Measurements from ENCODE around the gene CERK. TPM values are rescaled to one million over a fixed set of nuclear protein-coding genes. Genes with fewer than 3 reads are reported as not detected.
A peak's percentile ranks its signal among the peaks of the same experiment; 100 is the strongest.

The CERK gene
- total and polyA plus RNA-seq, 2 of the 13 experiments (the other 11 are each of a cell fraction or from before 2014, with no cell fraction given) = 40.3 to 41.9 TPM

GRCh38 chr22:46651316-46651715, 86.7 kb downstream of the CERK start (continued):
- no peak for TF ChIP-seq ZFP82 (CRISPR knock-in tag; IDR thresholded peaks at IDR 0.05; ENCODE audit: borderline replicate concordance)
- no peak for TF ChIP-seq ZNF615 (CRISPR knock-in tag; IDR thresholded peaks at IDR 0.05; ENCODE audit: borderline replicate concordance)
- no peak for TF ChIP-seq ZNF317 (CRISPR knock-in tag; IDR thresholded peaks at IDR 0.05)
- TF ChIP-seq NCOA5 (CRISPR knock-in tag; IDR thresholded peaks at IDR 0.05) = no peak
- 0 out of 2 replicates have a peak, but pooled peaks have one; percentile 7 for TF ChIP-seq HNRNPL (IDR thresholded peaks at IDR 0.05; ENCODE audit: low read depth, low read length)
- TF ChIP-seq RBAK (CRISPR knock-in tag; IDR thresholded peaks at IDR 0.05) = no peak
- TF ChIP-seq MLLT10 (CRISPR knock-in tag; IDR thresholded peaks at IDR 0.05) = no peak
- TF ChIP-seq TBP (CRISPR knock-in tag; IDR thresholded peaks at IDR 0.05) = no peak
- TF ChIP-seq ZNF280B (CRISPR knock-in tag; IDR thresholded peaks at IDR 0.05; ENCODE audit: borderline replicate concordance) = 0 out of 2 replicates have a peak, but pooled peaks have one; percentile 29

GRCh38 chr22:46650078-46650810, 87.8 kb downstream of the CERK start:
- Histone ChIP-seq H3K79me2 (ENCODE audit: insufficient read depth, low read length) (no peaks in the 10 kb centered on the region), H3K4me1 (ENCODE audit: insufficient read depth, low read length) (peaks cover 70% of the 10 kb centered on the region), H3K36me3 (replicated peaks in 1 of 2; ENCODE audit: control insufficient read depth in 1 of 2, insufficient read depth in 2 of 2, low read length in 2 of 2) (0 out of 5 replicates have a peak, but pooled peaks cover 0 to 3% of the 10 kb centered on the region in 2 experiments), H3K27ac (ENCODE audit: extremely low read length, insufficient read depth, low read length) (no peak overlapping the region), H2AFZ (ENCODE audit: low read length) (no peak overlapping the region), H3K9me3 (ENCODE audit: low read length) (no peaks in the 10 kb centered on the region), H3K27me3 (ENCODE audit: control insufficient read depth in 1 of 2, insufficient read depth in 2 of 2, low read length in 2 of 2) (no peaks in the 10 kb centered on the region), H3K4me3 (replicated peaks in 1 of 3; ENCODE audit: insufficient read depth in 1 of 3, low read depth in 2 of 3, low read length in 3 of 3) (no peak overlapping the region), H3K9ac (ENCODE audit: insufficient read depth, low read depth, low read length) (no peak overlapping the region), H3K4me2 (ENCODE audit: low read depth, low read length) (no peak overlapping the region), H4K20me1 (ENCODE audit: insufficient read depth, low read length) (no peaks in the 10 kb centered on the region)
- CTCF ChIA-PET (ENCODE audit: low intra/inter-chr PET ratio, low total read pairs) = no interaction called here
- no peak for ATAC-seq
- POLR2A ChIA-PET = no interaction called here
- no TSS peak for BruUV-seq (replicated peaks)
- DNase-seq (ENCODE audit: low spot score) = no peak
- in situ Hi-C loops (cut with HindIII; ENCODE audit: extremely low pct_ligation_motif_present, low pct_unique_long_range_greater_than_20kb) (loop anchor here (25.0 kb wide), 1 partner anchor 88 kb away; no protein-coding TSS in a partner anchor), intact Hi-C loops (cut with micrococcal nuclease; ENCODE audit: unreplicated experiment) (loop anchor here (5.0 kb wide), 1 partner anchor 73 kb away; no protein-coding TSS in a partner anchor)
- no peak for FAIRE-seq
- 92% methylated on average over 14 of the region's 25 CpGs for WGBS (ENCODE audit: low lambda C conversion rate)
- TF ChIP-seq ZNF292 (CRISPR knock-in tag; IDR thresholded peaks at IDR 0.05; ENCODE audit: borderline replicate concordance, low read depth) (no peak), MIXL1 (CRISPR knock-in tag; IDR thresholded peaks at IDR 0.05) (no peak), KLF9 (CRISPR knock-in tag; IDR thresholded peaks at IDR 0.05; ENCODE audit: low read depth) (no peak), SCMH1 (CRISPR knock-in tag; IDR thresholded peaks at IDR 0.05; ENCODE audit: borderline replicate concordance) (no peak), PRPF4 (IDR thresholded peaks at IDR 0.05; ENCODE audit: low read depth, low read length, poor library complexity, severe bottlenecking) (peak; percentile 14), MAFG (CRISPR knock-in tag; IDR thresholded peaks at IDR 0.05) (no peak), ZNF432 (CRISPR knock-in tag; IDR thresholded peaks at IDR 0.05; ENCODE audit: borderline replicate concordance) (no peak), ZNF704 (CRISPR knock-in tag; IDR thresholded peaks at IDR 0.05; ENCODE audit: borderline replicate concordance) (no peak), ZNF282 (IDR thresholded peaks at IDR 0.05; ENCODE audit: partially characterized antibody) (no peak), ZNF20 (CRISPR knock-in tag; IDR thresholded peaks at IDR 0.05) (no peak), ZBTB14 (CRISPR knock-in tag; IDR thresholded peaks at IDR 0.05) (no peak), SKI (IDR thresholded peaks at IDR 0.05; ENCODE audit: partially characterized antibody) (no peak)

Measured in HepG2 (cell line).